K562 (cell line): ENCODE results near the gene SGK1. TPM values are rescaled to one million over a fixed set of nuclear protein-coding genes. Genes with fewer than 3 reads are reported as not detected.

Experiments used
- ATAC-seq: fragments of 200-7000 bp; cut with Tn5 transposase; 3 replicates; pipeline ENCODE4 v1.9.1; 2020; ENCODE audit warnings: moderate library complexity
- BruUV-seq: library from RNA; stranded (reverse); fragments of 400-500 nt; replicated peaks from 2 replicates; lab custom pipeline; 2021; lab: Mats Ljungman, UMichigan
- CTCF ChIA-PET: fragments of 300-600 bp; formaldehyde crosslinking; extraction: SDS; loops from one replicate; lab custom pipeline; 2021; ENCODE audit warnings: low intra/inter-chr PET ratio; lab: Yijun Ruan, JAX
- POLR2A ChIA-PET: fragments of 300-600, 350-650 bp; sonication (Branson Sonifier 250); formaldehyde crosslinking; extraction: SDS; loops from one replicate; lab custom pipeline; 2021; ENCODE audit warnings: antibody characterized with exemption, inconsistent platforms; lab: Yijun Ruan, JAX
- DNase-seq, 4 experiments: peaks; one replicate each; pipeline versions ENCODE4 v3.0.0 to v3.0.0-alpha.2; 2011 to 2018; ENCODE audit warnings: low spot score in 3 of 4, mixed read lengths in 3 of 4; ENCODE audit errors: extremely low read depth in 1 of 4
- FAIRE-seq: peaks from 2 replicates; lab custom pipeline; 2011; peaks lifted over from hg19 to GRCh38; lab: Jason Lieb, UNC
- H2AFZ ChIP-seq: 2 replicates; pipeline ENCODE4 v1.6.0; 2011; ENCODE audit warnings: low read depth, low read length, control low read depth, inconsistent platforms
- H3K27ac ChIP-seq: fragments of 200-600 bp; 3 replicates; pipeline ENCODE4 v1.8.0; 2011; ENCODE audit warnings: low read depth, mild to moderate bottlenecking, control low read depth, inconsistent platforms, low read length, moderate library complexity, mixed read lengths; ENCODE audit errors: extremely low read depth
- H3K27me3 ChIP-seq, 2 experiments: fragments of 300-600 bp in 1 of 2; 2 replicates in 1 of 2; 3 replicates in 1 of 2; pipeline versions ENCODE4 v1.6.0 to v1.8.0; 2011; ENCODE audit warnings: inconsistent platforms in 2 of 2, low read length in 2 of 2, mild to moderate bottlenecking in 1 of 2, mixed read lengths in 1 of 2, moderate library complexity in 1 of 2; ENCODE audit not compliant: control insufficient read depth in 2 of 2, insufficient read depth in 2 of 2
- H3K36me3 ChIP-seq: fragments of 300-600 bp; 3 replicates; pipeline ENCODE4 v1.8.0; 2011; ENCODE audit warnings: mild to moderate bottlenecking, low read length, inconsistent platforms; ENCODE audit not compliant: control insufficient read depth, insufficient read depth
- H3K4me1 ChIP-seq, 2 experiments: fragments of 200-600 bp in 1 of 2; replicated peaks in 1 of 2; 2 replicates in 1 of 2; 3 replicates in 1 of 2; pipeline versions ENCODE4 v1.5.1 to v1.8.0; 2011; ENCODE audit warnings: inconsistent platforms in 2 of 2, low read length in 2 of 2, mild to moderate bottlenecking in 1 of 2, mixed read lengths in 1 of 2, moderate library complexity in 1 of 2; ENCODE audit not compliant: control insufficient read depth in 2 of 2, insufficient read depth in 2 of 2
- H3K4me2 ChIP-seq: 2 replicates; pipeline ENCODE4 v1.6.1; 2011; ENCODE audit warnings: low read length, control low read depth, inconsistent platforms, mixed read lengths; ENCODE audit not compliant: insufficient read depth
- H3K4me3 ChIP-seq: fragments of 200-600 bp; sonication (generic), shearing (Covaris generic); 2 replicates; pipeline ENCODE4 v1.5.1; 2016; ENCODE audit warnings: control low read depth, inconsistent platforms
- H3K79me2 ChIP-seq: fragments of 200-600 bp; 3 replicates; pipeline ENCODE4 v1.8.0; 2011; ENCODE audit warnings: low read length, inconsistent platforms; ENCODE audit not compliant: control insufficient read depth, insufficient read depth
- H3K9ac ChIP-seq, 2 experiments: 2 replicates each; pipeline versions ENCODE4 v1.6.0 to v1.6.1; 2011; ENCODE audit warnings: low read depth in 2 of 2, low read length in 2 of 2, control low read depth in 1 of 2, inconsistent platforms in 1 of 2, mild to moderate bottlenecking in 1 of 2, mixed read lengths in 1 of 2; ENCODE audit not compliant: insufficient read depth in 1 of 2
- H3K9me1 ChIP-seq: one replicate; pipeline ENCODE4 v1.6.0; 2011; ENCODE audit warnings: inconsistent platforms, mild to moderate bottlenecking, low read length, moderate library complexity; ENCODE audit not compliant: control insufficient read depth, insufficient read depth
- H3K9me3 ChIP-seq: replicated peaks from 2 replicates; pipeline ENCODE4 v1.5.1; 2011; ENCODE audit warnings: low read depth, low read length, inconsistent platforms; ENCODE audit not compliant: control insufficient read depth, insufficient read depth
- H4K20me1 ChIP-seq: replicated peaks from 2 replicates; pipeline ENCODE4 v1.6.1; 2011; ENCODE audit warnings: low read length, inconsistent platforms, mixed read lengths; ENCODE audit not compliant: control insufficient read depth, insufficient read depth
- CBX8 ChIP-seq: fragments of 200-600 bp; sonication (generic); IDR thresholded peaks from 2 replicates; pipeline ENCODE4 v1.6.1; 2012; ENCODE audit warnings: borderline replicate concordance, mixed run types, low read depth, mild to moderate bottlenecking, moderate library complexity, mixed read lengths, low read length, control low read depth, inconsistent platforms; ENCODE audit not compliant: poor library complexity, severe bottlenecking; ENCODE audit errors: extremely low read depth
- MAZ ChIP-seq, 2 experiments: fragments of 450-650 bp in 1 of 2; sonication (generic) in 1 of 2; formaldehyde crosslinking; IDR thresholded peaks in 1 of 2; conservative IDR thresholded peaks in 1 of 2; 2 replicates each; pipeline versions ENCODE4 v1.4.0 to v1.5.0; 2020; ENCODE audit warnings: mild to moderate bottlenecking in 1 of 2, missing genetic modification reagents in 1 of 2
- RFX5 ChIP-seq: IDR thresholded peaks from 2 replicates; pipeline ENCODE4 v1.6.1; 2011; ENCODE audit warnings: low read depth, mild to moderate bottlenecking, improper control_type of control experiment, low read length
- RHOXF2B ChIP-seq: fragments of 250-450 bp; sonication (Bioruptor Pico); conservative IDR thresholded peaks from 2 replicates; pipeline ENCODE4 v1.5.1; 2021
- XRCC4 ChIP-seq: IDR thresholded peaks from one replicate; pipeline ENCODE4 v1.6.1; 2011; ENCODE audit not compliant: insufficient read depth, insufficient read length; ENCODE audit errors: extremely low read depth
- ZBTB9 ChIP-seq: fragments of 450-650 bp; formaldehyde crosslinking; IDR thresholded peaks from 2 replicates; pipeline ENCODE4 v1.4.0; 2020; ENCODE audit warnings: mild to moderate bottlenecking, moderate library complexity
- ZEB2 ChIP-seq: fragments of 450-650 bp; IDR thresholded peaks from 2 replicates; pipeline ENCODE4 v1.6.1; 2016
- ZMIZ1 ChIP-seq, 2 experiments: fragments of 150-350 bp in 1 of 2; IDR thresholded peaks; 2 replicates each; pipeline ENCODE4 v1.6.1; 2012 to 2016; ENCODE audit warnings: low read depth in 2 of 2, low read length in 2 of 2, mild to moderate bottlenecking in 1 of 2, moderate library complexity in 1 of 2
- ZNF23 ChIP-seq: fragments of 250-450 bp; sonication (Bioruptor Pico); IDR thresholded peaks from 2 replicates; pipeline ENCODE4 v1.4.0; 2020; ENCODE audit warnings: mild to moderate bottlenecking
- ZNF395 ChIP-seq: fragments of 200-800 bp; sonication (Bioruptor generic); IDR thresholded peaks from 2 replicates; pipeline ENCODE4 v1.6.1; 2017; ENCODE audit warnings: missing genetic modification characterization, missing compliant biosample characterization
- ZNF780A ChIP-seq: fragments of 250-450 bp; sonication (Bioruptor Pico); IDR thresholded peaks from 2 replicates; pipeline ENCODE4 v1.5.0; 2021; ENCODE audit warnings: mild to moderate bottlenecking
- WGBS: fragments of 100-300 bp; shearing (Covaris generic); methylation state at CpG from one replicate; pipeline ENCODE4 v1.1.6; 2016; ENCODE audit warnings: low coverage, mixed read lengths; ENCODE audit not compliant: insufficient coverage; ENCODE audit errors: missing lambda C conversion rate; 5-methylcytosine and 5-hydroxymethylcytosine counted together
- in situ Hi-C: fragments of 300-500 bp; cut with MboI; formaldehyde crosslinking; loops from 4 replicates; pipeline ENCODE4 v1.15.0; 2018; ENCODE audit warnings: inconsistent platforms, mixed read lengths
- intact Hi-C: fragments of 100-400 bp; cut with micrococcal nuclease; formaldehyde crosslinking; loops from 2 replicates; pipeline ENCODE4 v1.14.2; 2022
- polyA plus RNA-seq, 8 experiments: library from polyadenylated mRNA; depleted of rRNA in 4 of 8; stranded (reverse) in 5 of 8; unstranded in 3 of 8; fragments of >200 nt; fragmentation: Nextera tagmentation in 2 of 8; fragmentation: Illumina TruSeq in 1 of 8; extraction: Ambion mirVana in 2 of 8; extraction: Trizol in 1 of 8; gene quantifications; 2 replicates each; pipeline versions ENCODE4 v1.2.1 to v1.2.3, GENCODE V29; 2011 to 2014; ENCODE audit warnings: inconsistent platforms in 1 of 8, missing spikeins in 1 of 8
- total RNA-seq, 7 experiments: library from RNA; depleted of rRNA in 6 of 7; stranded (reverse); fragments of >200 nt in 6 of 7; fragmentation: Illumina TruSeq in 2 of 7; extraction: Trizol in 2 of 7; gene quantifications; 2 replicates each; pipeline versions ENCODE4 v1.2.1 to v1.2.3, GENCODE V29; 2011 to 2021; ENCODE audit warnings: low replicate concordance in 1 of 7

Gene SGK1
- total and polyA plus RNA-seq, 9 of the 15 experiments (the other 6 are each of a cell fraction or from before 2014, with no cell fraction given), result 3.5 to 7.2 (median 3.9) TPM

GRCh38 chr6:134291156-134291555, 26.8 kb downstream of the SGK1 start:
- Histone ChIP-seq H3K36me3 (no peaks in the 10 kb centered on the region), H3K9me3 (no peaks in the 10 kb centered on the region), H3K27me3 (no peaks in the 10 kb centered on the region), H3K9me1 (no peaks in the 10 kb centered on the region), H2AFZ (peak overlapping the region; percentile 60; the same call in 1 of the 2 replicates), H3K4me3 (no peak overlapping the region), H3K4me2 (no peak overlapping the region), H3K79me2 (no peaks in the 10 kb centered on the region), H3K27ac (no peak overlapping the region), H3K9ac (no peak overlapping the region), H3K4me1 (peaks cover 15 to 51% of the 10 kb centered on the region in 2 experiments), H4K20me1 (no peaks in the 10 kb centered on the region)
- CTCF ChIA-PET, result no interaction called here
- WGBS, result 82% methylated on average over 4 of the region's 4 CpGs
- intact Hi-C loops (loop anchor here (5.0 kb wide), 1 partner anchor 94 kb away; no protein-coding TSS in a partner anchor), in situ Hi-C loops (no loop called here)
- DNase-seq (no peak), ATAC-seq (no peak), FAIRE-seq (no peak)
- POLR2A ChIA-PET, result no interaction called here
- no TSS peak for BruUV-seq
- TF ChIP-seq CBX8 (no peak), ZBTB9 (peak; percentile 97), XRCC4 (no peak), ZNF23 (0 out of 2 replicates have a peak, but pooled peaks have one; percentile 55), ZMIZ1 (IDR thresholded peaks at IDR 0.05; ENCODE audit: low read depth in 2 of 2, low read length in 2 of 2) (no peak), ZNF780A (CRISPR knock-in tag) (0 out of 2 replicates have a peak, but pooled peaks have one; percentile 43), MAZ (CRISPR knock-in tag; conservative IDR thresholded peaks at IDR 0.05 in 1 of 2, IDR thresholded peaks at IDR 0.05 in 1 of 2) (peak in 1 of 2 experiments; percentile 49; a peak in 1 of 4 replicates), ZNF395 (peak; percentile 96), ZEB2 (no peak), RFX5 (no peak), RHOXF2B (CRISPR knock-in tag) (no peak)
